ENCODE measurements around the gene TSPAN9.

Gene TSPAN9

GRCh38 chr12:3078086-3078820, 1.1 kb downstream of the TSPAN9 start:
- DNase-seq: no peak

GRCh38 chr12:3081091-3081490, 3.9 kb downstream of the TSPAN9 start:
- DNase-seq: no peak

GRCh38 chr12:3081886-3082285, 4.7 kb downstream of the TSPAN9 start:
- DNase-seq: no peak

- no peak for DNase-seq
Observed at GRCh38 chr12:3083241-3083920, 6.2 kb downstream of the TSPAN9 start.

GRCh38 chr12:3083921-3084347, 6.8 kb downstream of the TSPAN9 start:
- no peak for DNase-seq

GRCh38 chr12:3084742-3085141, 7.6 kb downstream of the TSPAN9 start:
- no peak for DNase-seq

- no peak for DNase-seq
Observed at GRCh38 chr12:3085341-3086139, 8.4 kb downstream of the TSPAN9 start.

GRCh38 chr12:3086211-3086610, 9.0 kb downstream of the TSPAN9 start:
- no peak for DNase-seq

GRCh38 chr12:3086729-3087323, 9.6 kb downstream of the TSPAN9 start:
- no peak for DNase-seq

- DNase-seq: no peak
Observed at GRCh38 chr12:3087758-3088650, 10.8 kb downstream of the TSPAN9 start.

- DNase-seq: no peak
Observed at GRCh38 chr12:3089588-3089987, 12.4 kb downstream of the TSPAN9 start.

- no peak for DNase-seq
Observed at GRCh38 chr12:3090240-3091037, 13.3 kb downstream of the TSPAN9 start.

GRCh38 chr12:3091038-3091319, 13.8 kb downstream of the TSPAN9 start:
- DNase-seq: no peak

- DNase-seq: no peak
Observed at GRCh38 chr12:3091382-3092241, 14.4 kb downstream of the TSPAN9 start.

GRCh38 chr12:3092764-3093163, 15.6 kb downstream of the TSPAN9 start:
- no peak for DNase-seq

- no peak for DNase-seq
Observed at GRCh38 chr12:3097186-3097804, 20.1 kb downstream of the TSPAN9 start.

- DNase-seq: no peak
Observed at GRCh38 chr12:3097836-3098235, 20.7 kb downstream of the TSPAN9 start.

GRCh38 chr12:3098436-3098835, 21.3 kb downstream of the TSPAN9 start:
- DNase-seq: no peak

GRCh38 chr12:3099146-3099545, 22.0 kb downstream of the TSPAN9 start:
- no peak for DNase-seq
